NCI-H460 (cell line): ENCODE measurements around the gene VEPH1. TPM values are rescaled to one million over a fixed set of nuclear protein-coding genes. Genes with fewer than 3 reads are reported as not detected.

Experiments used
- DNase-seq: peaks from one replicate; pipeline ENCODE4 v3.0.0-alpha.2; 2016; ENCODE audit warnings: low read depth; ENCODE audit errors: extremely low read depth
- total RNA-seq: library from RNA; depleted of rRNA; stranded (reverse); fragments of >200 nt; shearing (Covaris generic); gene quantifications from 2 replicates; pipeline ENCODE4 v1.2.3, GENCODE V29; 2014

VEPH1 gene
- total RNA-seq, 1 experiment from 2014 or later = 0.50 TPM

DNA sequence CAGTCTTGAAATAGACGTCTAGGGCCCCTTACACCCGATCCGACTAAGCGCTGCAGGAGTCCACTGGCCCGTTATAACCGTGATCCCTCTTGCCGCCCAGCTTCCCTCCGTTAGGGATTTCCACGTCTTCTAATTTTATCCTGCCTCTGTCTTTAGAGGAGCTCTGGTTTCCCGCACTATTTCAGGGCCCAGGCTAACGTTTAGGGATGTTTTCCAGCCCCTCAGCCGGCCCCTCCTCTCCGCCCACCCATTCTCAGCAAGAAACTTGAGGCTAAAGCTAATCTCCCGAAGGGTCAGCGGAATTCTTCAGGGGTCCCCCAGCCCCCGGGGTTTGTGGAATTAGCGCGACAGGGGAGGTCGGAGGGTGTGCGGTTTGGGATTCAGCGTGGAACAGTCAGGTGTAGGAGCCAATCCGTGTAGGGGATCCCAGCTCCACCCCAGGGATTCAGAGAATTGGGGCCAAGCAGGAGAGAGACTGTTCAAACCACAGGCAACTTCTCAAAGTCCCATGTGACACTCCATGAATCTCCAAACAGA is 65.0 kb downstream of the VEPH1 start:
- no peak for DNase-seq

DNA sequence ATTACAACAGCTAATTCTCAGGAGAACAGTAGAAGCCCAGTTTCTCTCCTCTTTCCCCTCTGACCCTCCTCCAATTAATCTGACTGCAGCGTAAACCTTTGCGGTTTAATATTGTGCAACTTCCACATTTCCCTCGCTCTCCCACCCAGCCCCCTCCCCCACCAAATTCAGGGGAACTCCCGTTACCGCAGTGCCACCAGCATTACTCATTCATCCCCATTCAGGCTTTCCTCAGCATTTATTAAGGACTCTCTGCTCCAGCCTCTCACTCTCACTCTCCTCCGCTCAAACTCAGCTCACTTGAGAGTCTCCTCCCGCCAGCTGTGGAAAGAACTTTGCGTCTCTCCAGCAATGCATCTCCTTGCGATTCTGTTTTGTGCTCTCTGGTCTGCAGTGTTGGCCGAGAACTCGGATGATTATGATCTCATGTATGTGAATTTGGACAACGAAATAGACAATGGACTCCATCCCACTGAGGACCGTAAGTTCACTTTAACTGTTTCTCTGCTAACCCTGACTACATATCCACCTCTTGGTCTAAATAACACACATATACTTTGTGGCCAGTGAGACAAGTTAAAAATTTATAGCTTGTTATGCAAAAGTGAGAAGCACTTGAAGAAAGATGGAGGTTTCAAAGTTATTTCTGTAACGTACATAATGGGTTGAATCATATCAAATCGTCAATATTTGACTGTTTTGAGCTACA is 66.5 kb downstream of the VEPH1 start, which contains the start of gene PTX3:
PTX3 (plus strand) TSS at position 268 of the 709 bp plus-strand sequence; CDS start at position 352, 84 bp downstream.
- DNase-seq = no peak

GRCh38 chr3:157429708-157430107 is 73.5 kb downstream of the VEPH1 start:
- DNase-seq = no peak

DNA sequence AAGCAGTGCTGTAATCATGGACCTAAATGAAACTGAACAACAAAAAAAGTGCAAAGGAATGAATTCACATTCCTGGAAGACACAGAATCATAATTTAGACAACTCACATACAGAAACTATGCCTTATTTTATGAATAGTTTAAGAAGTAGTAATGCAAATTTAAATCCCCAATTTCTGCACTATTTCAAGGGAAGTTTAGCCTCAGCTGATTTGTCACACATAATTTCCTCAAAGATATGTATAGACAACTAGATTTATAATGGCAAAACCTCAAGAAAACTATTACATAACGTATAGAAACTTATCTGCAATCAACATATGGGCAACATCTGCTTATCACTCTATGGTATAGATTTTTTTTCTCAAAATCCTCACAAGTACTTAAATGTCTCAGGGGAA is 74.4 kb downstream of the VEPH1 start:
- no peak for DNase-seq

GRCh38 chr3:157427901-157428300 is 75.3 kb downstream of the VEPH1 start:
- DNase-seq = no peak

DNA sequence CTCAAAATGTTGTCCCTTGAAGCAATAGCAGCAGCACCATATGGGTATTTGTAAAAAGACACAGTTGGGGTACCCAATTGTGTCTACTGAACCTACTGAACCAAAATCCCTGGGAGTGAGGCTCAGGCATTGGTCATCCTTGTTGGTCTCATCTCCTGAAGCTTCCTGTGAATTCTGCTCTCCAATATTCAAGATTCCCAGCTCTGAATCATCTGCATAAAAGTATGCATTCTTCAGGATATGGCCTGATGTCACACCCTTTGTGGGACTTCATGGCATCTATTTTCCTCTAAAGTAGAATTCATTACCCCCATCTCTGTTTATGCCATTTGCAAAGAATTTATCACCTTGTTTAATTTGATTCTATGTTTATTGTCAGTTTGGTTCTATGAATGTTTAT is 79.9 kb downstream of the VEPH1 start:
- DNase-seq = no peak

DNA sequence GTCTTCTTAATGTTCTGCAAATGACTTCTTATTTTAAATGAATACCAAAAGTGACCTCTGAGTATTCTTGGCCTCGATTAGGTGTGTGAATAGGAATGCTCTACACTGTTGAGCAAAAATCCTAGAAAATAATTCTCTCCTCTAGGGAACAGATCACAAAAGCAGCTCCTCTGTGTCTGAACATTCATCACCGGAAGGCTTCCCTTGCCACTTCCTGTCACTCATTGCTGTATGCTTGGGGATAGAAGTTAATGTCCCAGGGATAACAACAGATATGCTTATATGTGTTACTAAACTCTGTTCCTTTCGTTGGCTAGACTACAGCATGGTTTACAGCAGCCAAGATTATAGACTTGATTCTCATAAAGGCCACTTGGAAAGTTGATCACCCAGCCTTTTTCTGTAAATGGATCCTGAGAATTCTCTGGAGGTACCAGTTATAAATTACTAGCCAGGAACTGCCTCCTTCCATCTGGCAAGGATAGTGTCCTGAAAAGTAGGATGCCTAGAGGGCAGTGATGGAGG is 82.5 kb downstream of the VEPH1 start:
- no peak for DNase-seq

- no peak for DNase-seq
These were observed 85.1 kb downstream of the VEPH1 start for GRCh38 chr3:157418104-157418503.

DNA sequence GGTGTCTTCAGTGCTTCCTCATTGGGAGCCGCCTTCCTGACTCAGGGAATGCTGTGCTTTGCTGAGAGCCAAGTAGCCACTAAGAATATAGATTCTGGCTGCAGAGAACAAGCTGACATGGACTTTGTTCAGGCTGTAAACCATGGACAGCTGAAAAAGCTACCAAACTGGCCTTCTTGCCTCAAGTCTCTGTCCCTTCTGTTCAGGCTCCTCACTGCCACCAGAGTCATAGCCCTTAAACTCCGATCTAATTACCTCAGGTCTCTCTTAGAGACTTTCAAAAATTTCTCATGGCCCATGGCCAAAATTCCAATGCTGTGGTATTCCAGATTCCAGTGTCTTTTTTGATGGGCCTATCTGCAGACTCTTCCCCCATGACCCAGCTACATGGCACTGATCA is 86.0 kb downstream of the VEPH1 start:
- DNase-seq = no peak

DNA sequence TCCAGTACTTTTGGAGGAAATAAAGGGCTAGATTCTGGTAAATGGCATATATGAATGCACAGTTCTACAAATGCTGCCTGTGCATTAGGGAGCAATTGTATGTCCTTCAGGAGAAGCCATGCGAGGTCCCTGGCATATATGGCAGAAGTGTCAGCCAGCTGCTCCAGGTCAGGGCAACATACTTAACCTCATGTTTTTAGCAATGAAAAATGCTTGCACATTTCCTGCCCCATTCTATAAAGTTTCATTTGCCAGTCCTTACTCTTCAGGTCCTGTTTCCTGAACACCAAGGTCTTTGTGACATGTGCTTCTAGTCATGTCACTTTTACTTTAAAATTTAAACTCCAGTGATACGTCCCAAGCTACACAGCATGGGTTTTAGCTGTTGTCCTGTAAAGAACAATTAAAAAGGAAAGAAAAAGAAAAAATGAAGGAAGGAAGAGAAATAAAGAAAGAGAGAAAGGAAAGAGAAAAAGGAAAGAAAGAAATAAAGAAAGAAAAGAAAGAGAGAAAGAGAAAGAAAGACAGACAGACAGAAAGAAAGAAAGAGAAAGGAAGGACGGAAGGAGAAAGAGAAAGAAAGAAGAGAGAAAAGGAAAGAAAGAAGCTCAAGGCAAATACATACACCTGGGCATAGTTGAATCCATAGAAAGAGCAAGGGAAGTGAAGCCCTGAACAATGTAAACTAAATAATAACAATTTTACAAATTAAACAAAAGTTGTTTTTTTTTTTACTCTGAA is 86.7 kb downstream of the VEPH1 start:
- no peak for DNase-seq

DNA sequence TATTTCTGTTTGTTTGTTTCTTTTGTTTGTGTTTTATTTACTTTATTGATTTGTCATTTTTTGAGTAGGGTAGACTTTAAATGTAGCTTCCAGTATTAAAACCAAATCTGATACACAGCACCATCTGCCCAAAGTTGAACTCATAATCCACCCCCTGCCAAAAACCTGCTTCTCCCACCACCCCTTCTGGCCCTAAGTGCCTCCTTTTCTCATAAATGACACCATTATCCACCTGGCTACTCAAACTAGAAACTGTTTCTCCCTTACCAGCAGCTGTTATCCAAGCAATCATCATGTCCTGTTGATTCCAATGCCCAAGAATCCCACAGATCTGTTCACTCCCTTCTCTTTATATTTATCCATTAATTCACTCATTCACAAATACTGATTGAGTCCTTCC is 88.4 kb downstream of the VEPH1 start:
- no peak for DNase-seq

DNA sequence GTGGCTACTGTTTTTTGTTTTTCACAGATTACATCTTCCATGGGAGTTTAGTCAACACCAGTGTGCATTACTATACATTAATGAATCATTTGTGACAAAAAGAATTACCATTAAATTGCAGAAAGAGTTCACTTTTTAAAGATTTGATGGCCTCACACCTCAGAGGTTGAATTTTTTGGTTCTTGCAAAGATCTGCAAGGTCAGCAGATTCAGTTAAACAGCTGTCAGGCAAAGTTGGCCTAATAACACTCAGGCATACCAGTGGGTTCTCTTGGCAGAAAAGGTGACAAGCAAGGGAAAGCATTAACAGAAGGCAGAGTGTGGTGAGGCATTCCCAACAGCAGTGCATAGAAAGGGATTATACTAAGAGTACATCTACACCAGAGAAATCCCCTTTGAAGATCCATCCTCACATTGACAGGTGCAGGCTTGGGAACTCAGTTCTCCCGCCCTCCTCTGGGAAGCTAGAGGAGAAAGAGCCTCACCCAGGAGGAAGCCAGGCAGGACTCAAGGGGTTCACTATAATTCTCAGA is 90.8 kb downstream of the VEPH1 start:
- no peak for DNase-seq

GRCh38 chr3:157410945-157411344 is 92.3 kb downstream of the VEPH1 start:
- DNase-seq = no peak

DNA sequence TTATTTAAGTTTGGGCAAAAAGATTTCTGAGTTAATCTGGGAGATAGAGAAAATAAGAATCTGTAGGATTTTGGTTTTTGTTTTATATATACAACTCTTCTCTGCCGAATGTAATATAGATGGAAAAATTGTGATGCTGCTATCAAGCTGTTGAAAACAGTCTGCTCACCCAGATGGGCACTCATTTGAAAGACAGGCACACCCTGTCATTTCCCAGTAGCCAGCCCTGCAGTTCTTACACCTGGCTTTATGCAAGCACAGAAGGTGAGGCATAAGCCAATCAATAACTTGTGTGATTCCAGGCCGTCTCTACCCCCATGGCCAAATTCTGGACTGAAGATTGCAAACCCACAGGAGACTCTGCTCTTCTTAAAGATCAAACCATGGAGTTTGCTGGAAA is 93.7 kb downstream of the VEPH1 start:
- DNase-seq = no peak

- no peak for DNase-seq
These were observed 94.6 kb downstream of the VEPH1 start for GRCh38 chr3:157408499-157409149.

GRCh38 chr3:157407769-157408168 is 95.4 kb downstream of the VEPH1 start:
- DNase-seq = no peak

GRCh38 chr3:157406394-157406793 is 96.8 kb downstream of the VEPH1 start:
- no peak for DNase-seq

- no peak for DNase-seq
These were observed 97.8 kb downstream of the VEPH1 start for GRCh38 chr3:157405457-157405856.

DNA sequence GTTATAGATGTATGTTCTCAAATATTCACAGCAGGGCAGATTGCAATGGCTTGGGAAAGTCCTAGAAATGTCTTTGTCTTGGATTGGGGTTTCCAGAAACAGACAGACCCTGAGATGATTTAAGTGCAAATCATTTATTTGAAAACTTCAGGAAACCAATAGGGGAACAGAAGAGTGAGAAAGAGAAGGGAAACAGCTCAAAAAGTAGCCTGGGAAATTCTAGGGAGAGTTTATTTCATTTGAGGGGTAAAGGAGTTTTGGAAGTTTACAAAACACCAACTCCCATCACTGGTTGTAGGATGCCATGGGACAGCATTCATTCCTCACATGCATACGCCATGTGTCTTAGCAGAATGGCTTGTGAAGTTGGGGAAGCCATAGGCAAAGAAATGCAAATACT is 98.8 kb downstream of the VEPH1 start:
- no peak for DNase-seq

DNA sequence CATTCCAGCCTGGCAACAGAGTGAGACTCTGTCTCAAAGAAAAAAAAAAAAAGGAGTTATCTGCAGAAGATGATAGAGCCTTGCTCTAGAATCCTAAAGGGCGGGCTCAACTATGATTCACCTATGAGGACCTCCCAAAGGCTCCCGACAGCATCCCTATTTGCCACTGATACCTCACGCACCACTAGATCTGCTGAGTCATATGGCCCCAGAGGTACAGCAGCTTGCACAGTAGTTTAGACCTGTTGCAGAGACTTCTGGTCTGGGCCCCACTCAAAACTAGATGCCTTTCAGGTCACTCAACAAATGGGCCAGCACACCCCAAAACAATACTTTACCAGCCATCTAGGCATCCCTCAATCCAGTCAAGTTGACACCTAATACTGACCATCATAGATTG is 104.6 kb downstream of the VEPH1 start:
- DNase-seq = no peak

DNA sequence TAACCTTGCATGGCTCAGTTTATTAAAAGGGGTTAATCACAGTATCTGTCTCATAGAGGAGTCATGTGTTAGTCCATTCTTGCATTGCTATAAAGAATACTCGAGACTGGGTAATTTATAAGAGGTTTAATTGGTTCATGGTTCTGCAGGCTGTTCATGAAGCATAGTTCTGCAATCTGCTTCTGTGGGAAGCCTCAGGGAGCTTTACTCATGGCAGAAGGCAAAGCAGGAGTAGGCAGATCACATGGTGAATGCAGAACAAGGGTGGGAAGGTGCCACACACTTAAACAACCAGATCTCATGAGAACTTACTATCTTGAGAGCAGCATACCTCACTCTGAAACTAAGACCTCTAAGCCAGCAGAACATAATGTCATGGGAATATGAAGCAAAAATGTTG is 108.8 kb downstream of the VEPH1 start:
- DNase-seq = no peak
